ENCODE data around the gene NUDCD3.

GRCh38 chr7:44519546-44519945 is 29.1 kb upstream of the NUDCD3 start:
- TF ChIP-seq CTCF (IDR thresholded peaks at IDR 0.05; ENCODE audit: poor library complexity) (no peak), EZH2phosphoT487 (IDR thresholded peaks at IDR 0.05; ENCODE audit: low read depth, severe bottlenecking, unreplicated experiment) (no peak)
